GM12801 (cell line): ENCODE results near the gene ABLIM2.

Source experiments
- TF ChIP-seq, protein P1 (sequence below): IDR thresholded peaks from one replicate; pipeline ENCODE4 v1.5.1; 2011; ENCODE audit warnings: control low read depth; ENCODE audit not compliant: insufficient read length; ENCODE audit errors: extremely low read depth

ABLIM2 gene

DNA sequence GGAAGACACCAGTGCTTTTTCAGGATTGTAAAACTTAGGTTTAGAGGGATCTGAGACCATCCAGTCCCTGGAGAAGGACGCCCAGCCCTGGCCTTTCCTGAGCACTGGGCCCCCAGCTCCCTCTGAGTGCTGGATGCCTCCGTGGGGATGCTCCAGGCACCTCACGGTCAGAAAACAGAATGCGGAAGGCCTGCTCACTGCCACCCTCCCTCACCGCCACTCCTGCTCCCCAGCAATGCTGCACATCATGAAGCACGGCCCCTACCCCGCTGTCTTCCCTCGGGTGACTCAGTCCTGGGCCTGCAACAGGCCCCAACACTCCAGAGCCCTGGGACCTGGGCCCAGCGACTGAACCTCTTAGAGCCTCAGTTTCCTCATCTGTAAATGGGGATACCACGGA lies 26.2 kb downstream of the ABLIM2 start:
- TF ChIP-seq, protein P1, sequence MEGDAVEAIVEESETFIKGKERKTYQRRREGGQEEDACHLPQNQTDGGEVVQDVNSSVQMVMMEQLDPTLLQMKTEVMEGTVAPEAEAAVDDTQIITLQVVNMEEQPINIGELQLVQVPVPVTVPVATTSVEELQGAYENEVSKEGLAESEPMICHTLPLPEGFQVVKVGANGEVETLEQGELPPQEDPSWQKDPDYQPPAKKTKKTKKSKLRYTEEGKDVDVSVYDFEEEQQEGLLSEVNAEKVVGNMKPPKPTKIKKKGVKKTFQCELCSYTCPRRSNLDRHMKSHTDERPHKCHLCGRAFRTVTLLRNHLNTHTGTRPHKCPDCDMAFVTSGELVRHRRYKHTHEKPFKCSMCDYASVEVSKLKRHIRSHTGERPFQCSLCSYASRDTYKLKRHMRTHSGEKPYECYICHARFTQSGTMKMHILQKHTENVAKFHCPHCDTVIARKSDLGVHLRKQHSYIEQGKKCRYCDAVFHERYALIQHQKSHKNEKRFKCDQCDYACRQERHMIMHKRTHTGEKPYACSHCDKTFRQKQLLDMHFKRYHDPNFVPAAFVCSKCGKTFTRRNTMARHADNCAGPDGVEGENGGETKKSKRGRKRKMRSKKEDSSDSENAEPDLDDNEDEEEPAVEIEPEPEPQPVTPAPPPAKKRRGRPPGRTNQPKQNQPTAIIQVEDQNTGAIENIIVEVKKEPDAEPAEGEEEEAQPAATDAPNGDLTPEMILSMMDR = no peak

- TF ChIP-seq, protein P1 = no peak
These were observed 26.8 kb downstream of the ABLIM2 start for GRCh38 chr4:8131826-8132225.

- TF ChIP-seq, protein P1 = no peak
These were observed 27.4 kb downstream of the ABLIM2 start for GRCh38 chr4:8131210-8131609.

DNA sequence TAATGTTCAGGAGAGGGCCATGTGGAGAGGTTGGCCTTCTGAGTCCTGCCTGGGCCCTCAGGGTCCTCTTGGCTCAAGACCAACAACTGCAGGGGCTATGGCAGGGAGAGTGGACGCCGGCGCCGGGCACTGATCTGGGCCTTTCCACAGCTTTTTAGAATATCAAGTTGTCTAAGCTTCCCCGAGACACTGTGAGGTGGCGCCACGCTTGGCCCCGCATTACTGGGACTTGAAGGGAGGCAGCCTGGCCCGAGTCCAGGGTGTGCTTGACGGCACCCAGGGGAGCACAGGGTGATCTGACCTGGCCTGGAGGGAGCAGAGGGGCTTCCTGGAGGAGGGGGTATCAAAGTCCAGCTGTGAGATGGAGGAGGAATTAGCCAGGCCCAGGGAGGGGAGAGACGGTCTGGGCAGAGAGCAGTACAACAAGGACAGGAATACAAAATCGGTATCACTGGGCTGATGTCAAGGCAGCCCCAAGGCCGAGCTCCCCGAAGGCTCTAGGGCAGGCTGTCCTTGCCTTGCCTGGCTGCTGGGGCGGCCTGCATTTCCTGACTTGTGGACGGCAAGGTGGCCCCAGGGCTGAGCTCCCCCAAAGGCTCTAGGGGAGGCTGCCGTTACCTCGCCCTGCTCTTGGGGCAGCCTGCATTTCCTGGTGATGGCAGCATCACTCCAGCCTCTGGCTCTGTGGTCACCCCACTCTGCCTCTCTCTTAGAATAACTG lies 28.1 kb downstream of the ABLIM2 start:
- TF ChIP-seq, protein P1 = no peak

DNA sequence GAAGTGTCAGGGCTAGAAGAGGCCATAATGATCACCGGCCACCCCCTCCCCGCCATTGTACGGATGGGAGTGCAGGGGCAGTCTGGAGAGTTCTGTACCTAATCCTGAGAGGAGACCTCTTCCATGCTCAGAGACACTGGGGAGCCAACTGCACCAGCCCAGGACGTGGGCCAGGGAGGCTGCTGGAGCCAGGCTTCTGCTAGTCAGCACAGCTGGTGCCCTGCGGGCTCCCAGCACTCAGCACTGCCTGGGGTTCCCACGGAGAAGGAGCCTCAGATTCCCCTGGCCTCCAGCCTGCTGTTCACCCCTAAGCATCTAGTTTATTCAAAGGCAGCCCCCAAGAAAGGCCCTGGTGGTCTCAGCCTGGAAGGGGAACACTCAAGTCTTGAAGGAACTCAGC lies 28.8 kb downstream of the ABLIM2 start:
- TF ChIP-seq, protein P1 = no peak

- TF ChIP-seq, protein P1 = no peak
These were observed 29.5 kb downstream of the ABLIM2 start for GRCh38 chr4:8129136-8129535.

GRCh38 chr4:8128100-8128856 lies 30.3 kb downstream of the ABLIM2 start:
- TF ChIP-seq, protein P1 = no peak
